Sigmoid colon (tissue), 7 donors: ENCODE data around the gene RAB23. TPM values are rescaled to one million over a fixed set of nuclear protein-coding genes. Genes with fewer than 3 reads are reported as not detected.

Experiments used
- DNase-seq: peaks from one replicate; pipeline ENCODE4 v3.0.0-alpha.2; 2019
- H3K27ac ChIP-seq, 4 donors: fragments of 200-600 bp; sonication (generic); one replicate each; pipeline ENCODE4 v1.5.1; 2016 to 2019; ENCODE audit warnings: mild to moderate bottlenecking in 1 of 4
- H3K27me3 ChIP-seq, 3 donors: fragments of 200-600 bp; sonication (generic); one replicate each; pipeline ENCODE4 v1.5.1; 2019; ENCODE audit warnings: mild to moderate bottlenecking in 1 of 3
- H3K36me3 ChIP-seq, 4 donors: fragments of 200-600 bp; sonication (generic); one replicate each; pipeline ENCODE4 v1.5.1; 2016 to 2019
- H3K4me1 ChIP-seq, 4 donors: fragments of 200-600 bp; sonication (generic); one replicate each; pipeline ENCODE4 v1.5.1; 2017 to 2019
- H3K4me3 ChIP-seq, 4 donors: fragments of 200-600 bp; sonication (generic); one replicate each; pipeline ENCODE4 v1.5.1; 2017 to 2019; ENCODE audit warnings: mild to moderate bottlenecking in 2 of 4, moderate library complexity in 1 of 4
- H3K9me3 ChIP-seq, 4 donors: fragments of 200-600 bp in 3 of 4; sonication (generic) in 3 of 4; one replicate each; pipeline versions ENCODE4 v1.5.1 to v1.6.1; 2013 to 2019
- CTCF ChIP-seq, 4 experiments: fragments of 450-650 bp in 3 of 4; fragments of 200-600 bp in 1 of 4; IDR thresholded peaks; one replicate each; pipeline ENCODE4 v1.5.1; 2016 to 2019; ENCODE audit warnings: antibody characterized with exemption in 4 of 4, mild to moderate bottlenecking in 3 of 4, moderate library complexity in 2 of 4
- EP300 ChIP-seq, 4 donors: sonication (generic); formaldehyde crosslinking; IDR thresholded peaks; one replicate each; pipeline ENCODE4 v1.6.1; 2017; ENCODE audit warnings: antibody characterized with exemption in 4 of 4
- POLR2A ChIP-seq, 2 donors: fragments of 450-650 bp; IDR thresholded peaks; one replicate each; pipeline ENCODE4 v1.6.1; 2016; ENCODE audit warnings: antibody characterized with exemption in 2 of 2, mild to moderate bottlenecking in 2 of 2, moderate library complexity in 2 of 2
- POLR2AphosphoS5 ChIP-seq, 4 donors: sonication (generic); formaldehyde crosslinking; IDR thresholded peaks; one replicate each; pipeline ENCODE4 v1.6.1; 2017; ENCODE audit warnings: antibody characterized with exemption in 4 of 4
- WGBS, 2 donors: extraction: QIAGEN DNeasy Blood & Tissue Kit; methylation state at CpG; one replicate each; pipeline ENCODE4 v1.1.7; 2013; 5-methylcytosine and 5-hydroxymethylcytosine counted together
- intact Hi-C: fragments of 100-400 bp; cut with DNase I; formaldehyde crosslinking; loops from one replicate; pipeline ENCODE4 v1.15.1; 2023
- polyA plus RNA-seq, 3 donors: library from polyadenylated mRNA; stranded (reverse); fragments of 200-250 nt; gene quantifications; one replicate each; pipeline ENCODE4 v1.2.3, GENCODE V29; 2013
- total RNA-seq, 4 donors: library from RNA; depleted of rRNA; stranded (reverse); fragments of >200 nt; gene quantifications; one replicate each; pipeline ENCODE4 v1.1.0, GENCODE V29; 2016
- donor health status: healthy with polysubstance abuse.
- donor health status: Bipolar disorder and iron deficiency.
- donor health status: healthy.

The RAB23 gene
- total and polyA plus RNA-seq, 7 donors = 3.5 to 188 (median 115) TPM

DNA sequence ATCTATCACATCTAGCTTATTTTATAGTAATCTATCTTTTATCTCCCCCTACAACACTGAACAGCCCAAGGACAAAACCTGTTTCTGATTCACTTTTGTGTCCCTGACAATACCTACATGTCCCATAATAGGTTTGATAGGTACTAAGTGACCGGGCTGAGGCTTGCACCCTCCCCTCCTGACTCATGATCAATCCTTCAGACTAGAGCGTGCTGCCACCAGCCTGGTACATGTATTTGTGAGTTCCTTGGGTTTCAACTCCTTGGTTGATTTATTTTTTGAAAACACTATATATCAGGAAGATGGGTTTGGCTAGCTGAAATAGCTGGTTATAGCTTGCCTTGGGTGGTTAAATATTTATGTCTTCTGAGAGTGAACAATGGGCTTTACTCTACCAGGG lies 41.6 kb upstream of the RAB23 start:
- intact Hi-C loops = loop anchor here (2.0 to 5.0 kb wide), 2 partner anchors 39 to 91 kb away; partner anchors contain the start of gene BAG2
- Histone ChIP-seq H3K27me3 (no peaks in the 10 kb centered on the region), H3K9me3 (no peaks in the 10 kb centered on the region), H3K36me3 (no peaks in the 10 kb centered on the region), H3K4me1 (peaks cover 0 to 89% (median 70%) of the 10 kb centered on the region in 4 donors), H3K4me3 (no peak overlapping the region), H3K27ac (peak overlapping the region; percentile 77 to 95 (median 90))
- no peak for DNase-seq
- TF ChIP-seq POLR2AphosphoS5 (IDR thresholded peaks at IDR 0.05) (no peak), EP300 (IDR thresholded peaks at IDR 0.05) (no peak), POLR2A (IDR thresholded peaks at IDR 0.05) (no peak), CTCF (IDR thresholded peaks at IDR 0.05) (no peak)
- 92 to 94% methylated on average over 2 of the region's 2 CpGs for WGBS, 2 donors

- peak overlapping the region; percentile 77 to 95 (median 90) for H3K27ac ChIP-seq
- H3K9me3 ChIP-seq = no peaks in the 10 kb centered on the region
- no peaks in the 10 kb centered on the region for H3K36me3 ChIP-seq
- DNase-seq = peak; percentile 82
- 52 to 62% methylated on average over 3 of the region's 3 CpGs for WGBS, 2 donors
- no peaks in the 10 kb centered on the region for H3K27me3 ChIP-seq
- intact Hi-C loops = loop anchor here (2.0 to 5.0 kb wide), 2 partner anchors 39 to 90 kb away; partner anchors contain the start of gene BAG2
- H3K4me1 ChIP-seq = peaks cover 0 to 92% (median 74%) of the 10 kb centered on the region in 4 donors
- TF ChIP-seq CTCF (IDR thresholded peaks at IDR 0.05) = no peak
- peak; percentile 57 to 81 (median 72) for TF ChIP-seq POLR2AphosphoS5 (IDR thresholded peaks at IDR 0.05)
- TF ChIP-seq EP300 (IDR thresholded peaks at IDR 0.05) = peak; percentile 22 to 73 (median 61)
- H3K4me3 ChIP-seq = peak overlapping the region in 1 of 4 donors; percentile 4
Observed at GRCh38 chr6:57262901-57263694, 41.0 kb upstream of the RAB23 start.

GRCh38 chr6:57262488-57262887 lies 40.4 kb upstream of the RAB23 start:
- Histone ChIP-seq H3K36me3 (no peaks in the 10 kb centered on the region), H3K4me3 (peak overlapping the region in 1 of 4 donors; percentile 4), H3K9me3 (no peaks in the 10 kb centered on the region), H3K4me1 (peaks cover 0 to 87% (median 75%) of the 10 kb centered on the region in 4 donors), H3K27me3 (no peaks in the 10 kb centered on the region), H3K27ac (peak overlapping the region; percentile 77 to 95 (median 90))
- intact Hi-C loops = loop anchor here (2.0 to 5.0 kb wide), 2 partner anchors 40 to 90 kb away; partner anchors contain the start of gene BAG2
- TF ChIP-seq POLR2AphosphoS5 (IDR thresholded peaks at IDR 0.05) = peak; percentile 24 to 61 (median 56)
- no peak for TF ChIP-seq EP300 (IDR thresholded peaks at IDR 0.05)
- TF ChIP-seq CTCF (IDR thresholded peaks at IDR 0.05) = no peak
- no peak for TF ChIP-seq POLR2A (IDR thresholded peaks at IDR 0.05)
- WGBS, 2 donors = 54 to 60% methylated on average over 2 of the region's 2 CpGs
- DNase-seq = peak; percentile 94

DNA sequence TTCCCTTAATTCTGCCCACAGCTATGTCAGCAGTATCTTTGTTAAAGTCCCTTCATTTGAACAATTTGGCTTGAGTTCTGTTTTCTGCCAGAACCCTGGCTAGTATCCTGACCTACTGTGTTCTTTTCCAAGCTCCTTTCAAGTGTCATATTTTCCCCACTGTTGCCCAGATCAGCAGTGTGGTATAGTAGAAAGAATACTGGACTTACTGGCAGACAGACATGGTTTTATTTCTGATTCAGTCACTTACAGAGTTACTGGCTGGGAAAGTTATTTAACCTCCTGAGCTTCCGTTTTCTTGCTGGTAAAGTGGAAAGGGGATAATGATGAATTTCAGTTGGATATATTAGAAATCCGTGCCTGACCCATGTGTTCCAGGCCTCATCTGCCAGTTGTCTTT lies 39.8 kb upstream of the RAB23 start:
- intact Hi-C loops = loop anchor here (2.0 to 5.0 kb wide), 3 partner anchors 40 to 89 kb away; partner anchors contain the start of gene BAG2
- WGBS, 2 donors = 73 to 83% methylated on average over 2 of the region's 2 CpGs
- peak overlapping the region; percentile 77 to 95 (median 90) for H3K27ac ChIP-seq

More for the DNA sequence above, 39.8 kb upstream of the RAB23 start:
- Histone ChIP-seq H3K36me3 (no peaks in the 10 kb centered on the region), H3K4me3 (peak overlapping the region in 1 of 4 donors; percentile 4), H3K9me3 (no peaks in the 10 kb centered on the region), H3K27me3 (no peaks in the 10 kb centered on the region), H3K4me1 (peaks cover 0 to 87% (median 78%) of the 10 kb centered on the region in 4 donors)
- TF ChIP-seq POLR2A (IDR thresholded peaks at IDR 0.05) = no peak
- no peak for TF ChIP-seq CTCF (IDR thresholded peaks at IDR 0.05)
- TF ChIP-seq EP300 (IDR thresholded peaks at IDR 0.05) = peak in 3 of 4 donors; percentile 10 to 47 (median 12)
- TF ChIP-seq POLR2AphosphoS5 (IDR thresholded peaks at IDR 0.05) = peak in 3 of 4 donors; percentile 58 to 73 (median 60)
- DNase-seq = no peak
